ENCODE results near the gene MPPED2. TPM values are rescaled to one million over a fixed set of nuclear protein-coding genes. Genes with fewer than 3 reads are reported as not detected.

MPPED2 gene
- total and polyA plus RNA-seq, 5 donors = 1.7 to 3.8 (median 3.5) TPM

DNA sequence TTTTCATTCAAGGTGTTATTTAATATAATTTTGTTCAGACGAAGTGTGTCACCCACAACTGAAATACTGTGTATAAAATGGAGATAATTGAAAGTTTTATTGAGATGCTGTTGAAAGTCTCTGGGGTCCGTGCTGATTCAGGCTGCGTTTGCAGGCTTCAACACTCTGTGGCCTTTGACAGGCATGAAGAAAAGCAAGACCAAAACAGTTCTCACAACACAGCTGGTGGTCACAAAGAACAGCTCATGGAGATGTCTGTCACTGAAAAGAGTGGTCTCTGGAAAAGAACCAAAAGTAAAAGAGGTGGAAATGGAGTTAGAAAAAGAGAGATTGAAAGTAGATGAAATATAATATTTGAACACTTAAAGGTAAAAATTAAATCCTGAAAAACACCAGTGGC is 9.8 kb upstream of the MPPED2 start:
- Histone ChIP-seq H3K9me3 (ENCODE audit: control insufficient read depth, low read length) (no peaks in the 10 kb centered on the region), H3K27ac (ENCODE audit: low read length) (no peak overlapping the region), H3K4me3 (ENCODE audit: low read length) (no peak overlapping the region), H3K4me1 (ENCODE audit: control insufficient read depth, insufficient read depth, low read length) (no peaks in the 10 kb centered on the region), H3K27me3 (ENCODE audit: control insufficient read depth, insufficient read depth) (no peaks in the 10 kb centered on the region)
- ATAC-seq = no peak
- intact Hi-C loops (cut with DNase I) = no loop called here
- WGBS = 66% methylated on average over 3 of the region's 3 CpGs
- DNase-seq = no peak

DNA sequence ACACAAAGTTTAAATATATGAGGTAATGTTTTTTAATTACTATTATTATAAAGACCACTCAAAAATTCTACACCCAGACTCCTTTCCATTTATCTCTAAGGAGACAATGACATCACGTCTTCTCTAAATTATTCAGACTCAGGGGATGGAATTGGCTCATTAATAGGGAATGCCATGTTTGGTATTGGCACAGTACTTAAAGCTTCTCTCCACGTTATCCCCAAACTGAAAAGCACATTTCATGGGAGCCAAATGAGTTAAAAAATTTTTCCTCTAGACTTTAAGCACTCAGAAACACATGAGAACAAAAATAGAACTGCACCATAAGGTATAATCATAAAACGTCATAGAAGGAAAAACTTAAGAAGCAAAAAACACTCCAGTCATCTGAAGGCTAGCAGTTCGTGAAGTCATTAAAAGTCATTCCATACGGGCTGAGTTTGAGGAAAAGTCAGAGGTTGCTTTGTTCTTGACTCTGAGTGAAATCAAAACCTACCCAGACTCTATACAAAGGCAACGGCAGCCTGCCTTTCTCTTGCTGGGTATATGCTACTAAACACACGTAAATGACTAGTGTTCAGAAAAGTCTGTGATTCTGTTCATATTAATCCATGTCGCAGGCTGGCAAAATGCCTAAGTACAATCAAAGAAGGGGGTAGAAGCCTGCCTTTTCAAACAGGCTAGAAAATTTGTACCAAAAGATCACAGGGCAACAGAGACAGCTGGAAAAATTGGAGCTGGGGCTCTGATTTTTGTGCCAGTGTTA is 8.7 kb upstream of the MPPED2 start:
- H3K27me3 ChIP-seq (ENCODE audit: control insufficient read depth, insufficient read depth) = no peaks in the 10 kb centered on the region
- H3K27ac ChIP-seq (ENCODE audit: low read length) = no peak overlapping the region
- DNase-seq (no peak), ATAC-seq (no peak)
- H3K4me1 ChIP-seq (ENCODE audit: control insufficient read depth, insufficient read depth, low read length) = no peaks in the 10 kb centered on the region
- H3K4me3 ChIP-seq (ENCODE audit: low read length) = no peak overlapping the region
- intact Hi-C loops (cut with DNase I) = no loop called here
- H3K9me3 ChIP-seq (ENCODE audit: control insufficient read depth, low read length) = no peaks in the 10 kb centered on the region
- WGBS = 45% methylated on average over 8 of the region's 8 CpGs

DNA sequence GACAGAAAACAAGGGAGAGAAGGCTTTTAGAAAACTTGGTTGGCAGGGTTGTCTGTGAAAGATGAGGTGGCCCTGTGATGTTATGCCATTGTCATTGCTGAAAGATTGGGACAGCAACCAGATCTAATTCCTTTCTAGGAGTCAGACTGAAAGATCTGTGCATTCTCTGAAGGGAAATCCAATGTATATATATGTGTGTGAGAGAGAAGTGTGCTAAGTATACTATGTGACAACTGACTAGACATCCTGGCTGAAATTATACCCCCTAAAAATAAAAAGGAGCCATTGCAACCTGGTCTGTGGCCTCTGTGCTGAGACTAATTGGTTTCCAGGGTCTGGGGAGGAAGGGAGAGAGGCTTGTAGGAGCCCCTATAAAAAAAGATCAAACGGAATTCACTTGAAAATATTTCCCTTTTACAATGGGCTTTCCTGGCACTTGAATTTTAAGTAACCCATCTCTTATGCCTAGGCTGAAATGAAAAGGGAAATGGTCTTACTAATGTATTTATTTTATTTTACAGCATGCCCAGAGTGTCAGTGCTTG is 1.2 kb upstream of the MPPED2 start:
- Histone ChIP-seq H3K9me3 (ENCODE audit: control insufficient read depth, low read length) (no peaks in the 10 kb centered on the region), H3K4me1 (ENCODE audit: control insufficient read depth, insufficient read depth, low read length) (peaks cover 2% of the 10 kb centered on the region), H3K4me3 (ENCODE audit: low read length) (no peak overlapping the region), H3K27ac (ENCODE audit: low read length) (no peak overlapping the region), H3K27me3 (ENCODE audit: control insufficient read depth, insufficient read depth) (no peaks in the 10 kb centered on the region)
- DNase-seq (no peak), ATAC-seq (no peak)
- intact Hi-C loops (cut with DNase I) = loop anchor here in 2 of 4 donors (10.0 kb wide), 2 partner anchors 103 to 233 kb away; no protein-coding TSS in a partner anchor
- 74% methylated on average over 1 of the region's 1 CpG for WGBS

DNA sequence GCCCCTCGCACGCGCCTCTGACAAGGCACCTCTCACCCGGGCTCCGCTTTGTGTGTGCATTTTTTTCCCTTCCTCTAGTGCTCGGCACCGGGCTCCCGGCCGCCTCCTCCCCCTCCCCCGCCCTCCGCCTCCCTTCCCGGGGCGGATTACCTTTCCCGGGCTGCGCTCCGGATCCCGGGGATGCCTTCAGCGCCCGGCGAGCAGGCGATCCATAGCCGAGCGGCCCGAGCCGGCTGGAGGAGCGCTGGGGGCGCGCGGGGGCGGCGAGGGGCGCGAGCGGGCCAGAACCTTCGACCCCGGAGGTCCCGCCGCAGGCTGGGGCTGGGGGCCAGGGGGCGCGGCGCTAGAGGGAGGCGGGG is 282 bp downstream of the MPPED2 start:
- Histone ChIP-seq H3K4me3 (ENCODE audit: low read length) (peak overlapping the region; percentile 92), H3K27ac (ENCODE audit: low read length) (no peak overlapping the region), H3K27me3 (ENCODE audit: control insufficient read depth, insufficient read depth) (no peaks in the 10 kb centered on the region), H3K4me1 (ENCODE audit: control insufficient read depth, insufficient read depth, low read length) (peaks cover 2% of the 10 kb centered on the region), H3K9me3 (ENCODE audit: control insufficient read depth, low read length) (no peaks in the 10 kb centered on the region)
- WGBS = under 1% methylated on average over 42 of the region's 42 CpGs
- intact Hi-C loops (cut with DNase I) = loop anchor here in 2 of 4 donors (10.0 kb wide), 2 partner anchors 101 to 231 kb away; no protein-coding TSS in a partner anchor
- DNase-seq (peak; percentile 35 to 70 (median 66)), ATAC-seq (peak; percentile 59 to 61)

DNA sequence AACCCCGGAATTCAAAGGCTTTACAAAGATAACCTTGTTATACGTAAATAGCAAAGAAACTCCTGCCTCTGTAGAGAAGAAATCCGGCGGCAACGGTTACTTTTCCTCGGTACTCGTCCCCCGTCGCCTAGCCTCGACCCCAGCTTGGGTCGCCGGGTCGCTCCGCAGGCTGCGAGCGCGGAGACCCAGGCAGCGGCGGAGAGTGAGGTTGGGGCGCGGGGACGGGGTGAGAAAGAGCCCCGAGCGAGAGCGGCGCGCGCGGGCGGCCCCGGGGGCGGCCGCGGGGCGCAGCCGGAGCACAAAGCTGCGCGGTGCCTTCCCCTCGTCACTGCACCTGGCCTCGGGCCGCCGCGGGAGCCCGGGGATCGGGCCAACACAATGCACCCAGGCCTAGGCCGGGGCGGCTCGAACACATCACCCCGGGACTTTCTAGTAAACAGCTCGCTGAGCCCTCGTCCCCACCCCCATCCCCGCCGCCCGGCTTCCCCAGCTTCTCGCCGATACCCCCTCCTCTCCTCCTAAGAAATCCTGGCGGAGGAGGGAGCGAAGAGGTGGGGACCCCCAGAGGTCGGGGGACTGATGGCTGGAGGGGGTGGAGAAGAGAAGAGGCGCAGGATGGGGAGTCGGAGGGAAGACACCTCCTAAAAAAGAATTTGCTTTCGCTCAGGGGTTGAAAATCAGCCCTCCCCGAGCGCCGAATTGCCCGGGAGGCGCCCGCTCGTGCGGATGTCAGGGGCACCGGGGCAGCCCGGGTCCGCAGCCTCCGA is 845 bp downstream of the MPPED2 start:
- Histone ChIP-seq H3K4me1 (ENCODE audit: control insufficient read depth, insufficient read depth, low read length) (peaks cover 2% of the 10 kb centered on the region), H3K27me3 (ENCODE audit: control insufficient read depth, insufficient read depth) (no peaks in the 10 kb centered on the region), H3K9me3 (ENCODE audit: control insufficient read depth, low read length) (no peaks in the 10 kb centered on the region), H3K4me3 (ENCODE audit: low read length) (peak overlapping the region; percentile 92), H3K27ac (ENCODE audit: low read length) (no peak overlapping the region)
- intact Hi-C loops (cut with DNase I) = loop anchor here in 2 of 4 donors (10.0 kb wide), 2 partner anchors 101 to 231 kb away; no protein-coding TSS in a partner anchor
- under 1% methylated on average over 74 of the region's 74 CpGs for WGBS
- peak; percentile 46 to 62 for ATAC-seq
- peak; percentile 38 to 76 (median 75) for DNase-seq

GRCh38 chr11:30583476-30584280 is 2.5 kb downstream of the MPPED2 start:
- Histone ChIP-seq H3K4me3 (ENCODE audit: low read length) (peak overlapping the region; percentile 92), H3K4me1 (ENCODE audit: control insufficient read depth, insufficient read depth, low read length) (peaks cover 2% of the 10 kb centered on the region), H3K27me3 (ENCODE audit: control insufficient read depth, insufficient read depth) (no peaks in the 10 kb centered on the region), H3K27ac (ENCODE audit: low read length) (no peak overlapping the region), H3K9me3 (ENCODE audit: control insufficient read depth, low read length) (no peaks in the 10 kb centered on the region)
- DNase-seq (peak; percentile 19 to 56 (median 48)), ATAC-seq (peak in 1 of 2 donors; percentile 22)
- intact Hi-C loops (cut with DNase I) = loop anchor here in 2 of 4 donors (10.0 kb wide), 2 partner anchors 99 to 229 kb away; no protein-coding TSS in a partner anchor
- 17% methylated on average over 29 of the region's 29 CpGs for WGBS

- intact Hi-C loops (cut with DNase I) = loop anchor here in 2 of 4 donors (10.0 kb wide), 2 partner anchors 98 to 228 kb away; no protein-coding TSS in a partner anchor
- 94% methylated on average over 4 of the region's 4 CpGs for WGBS
- H3K27ac ChIP-seq (ENCODE audit: low read length) = no peak overlapping the region
- H3K27me3 ChIP-seq (ENCODE audit: control insufficient read depth, insufficient read depth) = no peaks in the 10 kb centered on the region
- ATAC-seq = no peak
- DNase-seq = no peak
- peaks cover 2% of the 10 kb centered on the region for H3K4me1 ChIP-seq (ENCODE audit: control insufficient read depth, insufficient read depth, low read length)
- H3K4me3 ChIP-seq (ENCODE audit: low read length) = no peak overlapping the region
- no peaks in the 10 kb centered on the region for H3K9me3 ChIP-seq (ENCODE audit: control insufficient read depth, low read length)
Measured at GRCh38 chr11:30582726-30583125, 3.4 kb downstream of the MPPED2 start.

- Histone ChIP-seq H3K4me1 (ENCODE audit: control insufficient read depth, insufficient read depth, low read length) (peaks cover 2% of the 10 kb centered on the region), H3K4me3 (ENCODE audit: low read length) (no peak overlapping the region), H3K9me3 (ENCODE audit: control insufficient read depth, low read length) (no peaks in the 10 kb centered on the region), H3K27me3 (ENCODE audit: control insufficient read depth, insufficient read depth) (no peaks in the 10 kb centered on the region), H3K27ac (ENCODE audit: low read length) (no peak overlapping the region)
- intact Hi-C loops (cut with DNase I) = loop anchor here in 2 of 4 donors (10.0 kb wide), 2 partner anchors 97 to 227 kb away; no protein-coding TSS in a partner anchor
- DNase-seq (no peak), ATAC-seq (no peak)
- 95% methylated on average over 3 of the region's 3 CpGs for WGBS
Measured at GRCh38 chr11:30581675-30582074, 4.5 kb downstream of the MPPED2 start.

DNA sequence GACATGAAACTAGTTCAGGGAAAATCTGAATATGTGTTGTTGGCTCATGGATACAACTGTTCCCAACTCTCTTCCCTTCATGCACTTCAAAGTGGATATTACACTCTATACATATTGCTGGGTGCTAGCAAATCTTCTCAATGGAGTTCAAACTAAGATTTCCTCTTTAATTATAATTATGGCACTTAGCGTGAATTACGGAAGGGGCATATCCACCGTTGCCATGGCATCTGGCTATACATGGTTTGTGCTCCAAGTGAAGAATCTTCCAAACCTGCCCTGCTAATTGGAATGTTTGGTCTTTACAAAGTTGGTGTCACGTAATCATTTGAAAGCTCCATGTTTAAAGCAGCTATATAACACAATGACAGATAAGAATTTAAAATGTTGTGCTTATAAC is 5.6 kb downstream of the MPPED2 start:
- DNase-seq = no peak
- H3K4me1 ChIP-seq (ENCODE audit: control insufficient read depth, insufficient read depth, low read length) = peaks cover 2% of the 10 kb centered on the region
- 97% methylated on average over 4 of the region's 4 CpGs for WGBS
- no peak overlapping the region for H3K4me3 ChIP-seq (ENCODE audit: low read length)
- intact Hi-C loops (cut with DNase I) = loop anchor here in 2 of 4 donors (10.0 kb wide), 2 partner anchors 96 to 226 kb away; no protein-coding TSS in a partner anchor
- no peaks in the 10 kb centered on the region for H3K9me3 ChIP-seq (ENCODE audit: control insufficient read depth, low read length)
- no peaks in the 10 kb centered on the region for H3K27me3 ChIP-seq (ENCODE audit: control insufficient read depth, insufficient read depth)
- no peak overlapping the region for H3K27ac ChIP-seq (ENCODE audit: low read length)
- ATAC-seq = no peak

GRCh38 chr11:30579415-30580175 is 6.6 kb downstream of the MPPED2 start:
- no peak overlapping the region for H3K27ac ChIP-seq (ENCODE audit: low read length)
- H3K4me3 ChIP-seq (ENCODE audit: low read length) = no peak overlapping the region
- DNase-seq = no peak
- no peaks in the 10 kb centered on the region for H3K9me3 ChIP-seq (ENCODE audit: control insufficient read depth, low read length)
- ATAC-seq = no peak
- H3K27me3 ChIP-seq (ENCODE audit: control insufficient read depth, insufficient read depth) = no peaks in the 10 kb centered on the region
- intact Hi-C loops (cut with DNase I) = loop anchor here in 2 of 4 donors (10.0 kb wide), 2 partner anchors 95 to 225 kb away; no protein-coding TSS in a partner anchor
- 89% methylated on average over 3 of the region's 3 CpGs for WGBS
- peaks cover 2% of the 10 kb centered on the region for H3K4me1 ChIP-seq (ENCODE audit: control insufficient read depth, insufficient read depth, low read length)

All from right cardiac atrium (tissue), 5 donors.